Right lobe of liver (tissue), 6 donors: ENCODE data around the gene TH. TPM values are rescaled to one million over a fixed set of nuclear protein-coding genes. Genes with fewer than 3 reads are reported as not detected.
"Not testable (repeated sequence)": the region's sequence is repeated elsewhere in the genome, so short reads cannot be mapped to it uniquely, and the experiment has no call there.

Experiments used
- ATAC-seq, 4 donors: fragments of 200-7000 bp; cut with Tn5 transposase; one replicate each; pipeline ENCODE4 v1.9.1; 2020; ENCODE audit warnings: mild to moderate bottlenecking in 4 of 4, moderate library complexity in 4 of 4
- DNase-seq, 3 donors: peaks; one replicate each; pipeline ENCODE4 v3.0.0-alpha.2; 2020
- H3K27ac ChIP-seq, 3 donors: fragments of 200-600 bp; one replicate each; pipeline ENCODE4 v1.8.0; 2022
- H3K27me3 ChIP-seq, 2 donors: fragments of 200-600 bp; one replicate each; pipeline ENCODE4 v1.8.0; 2022
- H3K36me3 ChIP-seq, 4 donors: fragments of 200-600 bp; sonication (generic) in 1 of 4; one replicate each; pipeline versions ENCODE4 v1.5.1 to v1.8.0; 2017 to 2022; ENCODE audit warnings: control low read depth in 1 of 4
- H3K4me1 ChIP-seq, 4 donors: fragments of 200-600 bp; sonication (generic) in 1 of 4; one replicate each; pipeline versions ENCODE4 v1.5.1 to v1.8.0; 2017 to 2022; ENCODE audit warnings: control low read depth in 1 of 4
- H3K4me3 ChIP-seq, 3 donors: fragments of 200-600 bp; one replicate each; pipeline ENCODE4 v1.8.0; 2022
- H3K9me3 ChIP-seq, 4 donors: fragments of 200-600 bp; sonication (generic) in 1 of 4; one replicate each; pipeline versions ENCODE4 v1.5.1 to v1.8.0; 2017 to 2022; ENCODE audit warnings: control low read depth in 1 of 4
- CTCF ChIP-seq, 4 donors: fragments of 200-600 bp in 3 of 4; fragments of 450-650 bp in 1 of 4; IDR thresholded peaks; one replicate each; pipeline versions ENCODE4 v1.5.1 to v1.8.0; 2016 to 2022; ENCODE audit warnings: antibody characterized with exemption in 4 of 4, mild to moderate bottlenecking in 2 of 4
- POLR2A ChIP-seq: fragments of 450-650 bp; IDR thresholded peaks from one replicate; pipeline ENCODE4 v1.6.1; 2017; ENCODE audit warnings: antibody characterized with exemption, mild to moderate bottlenecking
- WGBS: methylation state at CpG from one replicate; pipeline ENCODE4 v1.1.6; 2018; ENCODE audit warnings: low coverage, low lambda C conversion rate; ENCODE audit not compliant: insufficient coverage; ENCODE audit errors: missing lambda C conversion rate; 5-methylcytosine and 5-hydroxymethylcytosine counted together
- intact Hi-C, 2 donors: fragments of 100-400 bp; cut with DNase I; formaldehyde crosslinking; loops; one replicate each; pipeline versions ENCODE4 v1.11.2 to v1.14.1; 2022
- total RNA-seq, 6 experiments: library from RNA; depleted of rRNA in 2 of 6; stranded (reverse); fragments of >200 nt in 2 of 6; fragmentation: NEBNext Ultra II Directional in 3 of 6; extraction: Animal tissue kit (Norgen Biotek cat#: 25700) in 3 of 6; gene quantifications; one replicate each; pipeline versions ENCODE4 v1.1.0 to v1.2.4, GENCODE V29; 2016 to 2023
- donor health status: DM: no; HTN: yes; CAD: no.
- donor health status: DM: no; HTN: no; CAD: no.
- donor health status: DM: no; HTN: no; CAD: no.
- donor health status: DM: no; HTN: yes; CAD: no.
- donor health status: DM: no; HTN: yes; CAD: no.

TH gene
- total RNA-seq, 6 experiments from 2014 or later, result 0.51 to 0.64 TPM; not detected in 4

- Histone ChIP-seq H3K36me3 (peaks cover 0 to 9% (median 2%) of the 10 kb centered on the region in 4 donors), H3K27ac (no peak overlapping the region), H3K9me3 (no peaks in the 10 kb centered on the region), H3K4me1 (peaks cover 0 to 5% (median 0%) of the 10 kb centered on the region in 4 donors), H3K27me3 (no peaks in the 10 kb centered on the region), H3K4me3 (no peak overlapping the region)
- 79% methylated on average over 1 of the region's 2 CpGs for WGBS
- intact Hi-C loops, result no loop called here
- no peak for TF ChIP-seq POLR2A
- no peak for TF ChIP-seq CTCF (IDR thresholded peaks at IDR 0.05)
- DNase-seq (peak in 1 of 3 donors; percentile 19), ATAC-seq (no peak)
Measured at GRCh38 chr11:2126520-2127085, 45.0 kb downstream of the TH start.

- H3K4me1 ChIP-seq, intact Hi-C loops, H3K9me3 ChIP-seq, H3K27ac ChIP-seq, DNase-seq, H3K4me3 ChIP-seq, H3K27me3 ChIP-seq, H3K36me3 ChIP-seq, ATAC-seq: not testable (repeated sequence)
- WGBS, result 85% methylated on average over 9 of the region's 10 CpGs
Measured at GRCh38 chr11:2124736-2125484, 46.7 kb downstream of the TH start.

DNA sequence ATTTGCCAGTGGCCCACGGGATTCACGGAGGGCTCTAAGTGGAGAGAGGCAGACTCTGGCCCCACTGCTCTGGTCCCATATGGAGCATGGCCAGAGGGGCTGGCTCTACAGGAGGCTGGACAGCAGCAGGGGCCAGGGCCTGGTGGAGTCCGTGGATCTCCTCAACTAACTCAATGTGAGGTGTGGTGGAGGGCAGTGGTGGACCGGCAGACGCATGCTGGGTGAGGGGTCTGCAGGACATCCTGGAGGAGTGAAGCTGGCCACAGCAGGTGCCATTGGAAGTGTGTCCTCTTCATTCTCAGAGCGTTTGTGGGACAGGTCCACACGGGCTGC lies 48.0 kb downstream of the TH start:
- no peak for TF ChIP-seq CTCF (IDR thresholded peaks at IDR 0.05)
- no peak for TF ChIP-seq POLR2A
- no peak overlapping the region for H3K4me3 ChIP-seq
- ATAC-seq, result peak in 3 of 4 donors; percentile 2 to 16 (median 4)
- H3K27ac ChIP-seq, result no peak overlapping the region
- intact Hi-C loops, result no loop called here
- H3K27me3 ChIP-seq, result no peaks in the 10 kb centered on the region
- peak in 1 of 3 donors; percentile 44 for DNase-seq
- no peaks in the 10 kb centered on the region for H3K9me3 ChIP-seq
- 100% methylated on average over 3 of the region's 7 CpGs for WGBS
- peaks cover 0 to 5% (median 0%) of the 10 kb centered on the region in 4 donors for H3K4me1 ChIP-seq
- H3K36me3 ChIP-seq, result no peaks in the 10 kb centered on the region

- H3K4me3 ChIP-seq, result no peak overlapping the region
- TF ChIP-seq CTCF (IDR thresholded peaks at IDR 0.05) (peak in 3 of 4 donors; percentile 7 to 43 (median 11)), POLR2A (no peak)
- DNase-seq (peak in 2 of 3 donors; percentile 34 to 60), ATAC-seq (peak; percentile 55 to 79 (median 66))
- H3K27ac ChIP-seq, result no peak overlapping the region
- WGBS, result 75% methylated on average over 3 of the region's 13 CpGs
- peaks cover 0 to 5% (median 0%) of the 10 kb centered on the region in 4 donors for H3K4me1 ChIP-seq
- intact Hi-C loops, result no loop called here
- H3K27me3 ChIP-seq, result no peaks in the 10 kb centered on the region
- no peaks in the 10 kb centered on the region for H3K36me3 ChIP-seq
- no peaks in the 10 kb centered on the region for H3K9me3 ChIP-seq
Measured at GRCh38 chr11:2122907-2123627, 48.5 kb downstream of the TH start.
